22Rv1 (cell line): Measurements from ENCODE around the gene DNM3.

ENCODE experiments used
- CTCF ChIP-seq: fragments of 450-650 bp; IDR thresholded peaks from 2 replicates; pipeline ENCODE4 v1.5.1; 2017; ENCODE audit warnings: mild to moderate bottlenecking
- ZFX ChIP-seq: fragments of 450-650 bp; IDR thresholded peaks from 2 replicates; pipeline ENCODE4 v1.6.1; 2017; ENCODE audit warnings: antibody characterized with exemption, borderline replicate concordance

- TF ChIP-seq CTCF (no peak), ZFX (no peak)
Measured at GRCh38 chr1:172359491-172359999, 518.2 kb downstream of the DNM3 start.
